Hepatocyte (in vitro differentiated cells): Measurements from ENCODE around the gene AOC3. TPM values are rescaled to one million over a fixed set of nuclear protein-coding genes. Genes with fewer than 3 reads are reported as not detected.

Source experiments
- DNase-seq: peaks from one replicate; pipeline ENCODE4 v3.0.0-alpha.2; 2016; ENCODE audit warnings: low spot score
- H2AFZ ChIP-seq: fragments of 200-600 bp; sonication (generic); 2 replicates; pipeline ENCODE4 v1.6.0; 2016; ENCODE audit warnings: antibody characterized with exemption, mild to moderate bottlenecking
- H3K27ac ChIP-seq: fragments of 200-600 bp; sonication (generic); 2 replicates; pipeline ENCODE4 v1.5.1; 2016; ENCODE audit warnings: mild to moderate bottlenecking
- H3K27me3 ChIP-seq: fragments of 200-600 bp; sonication (generic); 2 replicates; pipeline ENCODE4 v1.6.1; 2016
- H3K36me3 ChIP-seq: fragments of 200-600 bp; sonication (generic); replicated peaks from 2 replicates; pipeline ENCODE4 v1.5.1; 2016; ENCODE audit warnings: low read depth; ENCODE audit not compliant: insufficient read depth
- H3K4me1 ChIP-seq: fragments of 200-600 bp; sonication (generic); 2 replicates; pipeline ENCODE4 v1.5.1; 2016; ENCODE audit warnings: mild to moderate bottlenecking, moderate library complexity; ENCODE audit not compliant: insufficient read depth
- H3K4me2 ChIP-seq: fragments of 200-600 bp; sonication (generic); 2 replicates; pipeline ENCODE4 v1.6.0; 2016
- H3K4me3 ChIP-seq: fragments of 200-600 bp; sonication (generic); 2 replicates; pipeline ENCODE4 v1.5.1; 2016; ENCODE audit warnings: mild to moderate bottlenecking
- H3K79me2 ChIP-seq: fragments of 200-600 bp; sonication (generic); 2 replicates; pipeline ENCODE4 v1.6.0; 2017; ENCODE audit warnings: mild to moderate bottlenecking
- H3K9me2 ChIP-seq: fragments of 200-600 bp; sonication (generic); replicated peaks from 2 replicates; pipeline ENCODE4 v1.6.0; 2017; ENCODE audit warnings: mild to moderate bottlenecking; ENCODE audit not compliant: insufficient read depth
- H3K9me3 ChIP-seq: fragments of 200-600 bp; sonication (generic); 2 replicates; pipeline ENCODE4 v1.5.1; 2016; ENCODE audit warnings: low read depth, mild to moderate bottlenecking
- H4K20me1 ChIP-seq: fragments of 200-600 bp; sonication (generic); 2 replicates; pipeline ENCODE4 v1.6.0; 2016; ENCODE audit warnings: mild to moderate bottlenecking; ENCODE audit not compliant: insufficient read depth, poor library complexity, severe bottlenecking
- CTCF ChIP-seq: fragments of 200-600 bp; sonication (generic); IDR thresholded peaks from 2 replicates; pipeline ENCODE4 v1.5.1; 2016; ENCODE audit warnings: antibody characterized with exemption, mild to moderate bottlenecking; ENCODE audit not compliant: poor library complexity
- EZH2 ChIP-seq: fragments of 200-600 bp; sonication (generic); IDR thresholded peaks from 2 replicates; pipeline ENCODE4 v1.6.1; 2016; ENCODE audit warnings: antibody characterized with exemption, mild to moderate bottlenecking, borderline replicate concordance
- EZH2phosphoT487 ChIP-seq: fragments of 200-600 bp; sonication (generic); IDR thresholded peaks from one replicate; pipeline ENCODE4 v1.6.1; 2018; ENCODE audit warnings: antibody characterized with exemption, mild to moderate bottlenecking, low read depth, moderate library complexity; ENCODE audit not compliant: unreplicated experiment, severe bottlenecking
- WGBS: methylation state at CpG from one replicate; pipeline ENCODE4 v1.1.6; 2016; ENCODE audit warnings: low lambda C conversion rate; ENCODE audit errors: missing lambda C conversion rate; 5-methylcytosine and 5-hydroxymethylcytosine counted together
- polyA plus RNA-seq: library from polyadenylated mRNA; unstranded; fragments of >200 nt; fragmentation: Nextera tagmentation; extraction: Ambion mirVana; gene quantifications from 2 replicates; pipeline ENCODE4 v1.2.1, GENCODE V29; 2016
- total RNA-seq: library from RNA; depleted of rRNA; stranded (reverse); fragments of >200 nt; gene quantifications from 2 replicates; pipeline ENCODE4 v1.2.3, GENCODE V29; 2014

AOC3 gene
- total and polyA plus RNA-seq, 2 experiments from 2014 or later = 1.9 to 2.5 TPM

- WGBS = 71% methylated on average over 15 of the region's 15 CpGs
- Histone ChIP-seq H3K79me2 (no peaks in the 10 kb centered on the region), H3K9me3 (no peaks in the 10 kb centered on the region), H4K20me1 (no peaks in the 10 kb centered on the region), H3K4me1 (peaks cover 5% of the 10 kb centered on the region), H3K36me3 (no peaks in the 10 kb centered on the region), H3K9me2 (no peaks in the 10 kb centered on the region), H3K27me3 (no peaks in the 10 kb centered on the region), H3K27ac (no peak overlapping the region), H3K4me3 (no peak overlapping the region), H2AFZ (no peak overlapping the region), H3K4me2 (no peak overlapping the region)
- DNase-seq = no peak
- TF ChIP-seq CTCF = no peak
- no peak for TF ChIP-seq EZH2phosphoT487
- TF ChIP-seq EZH2 = no peak
Measured at GRCh38 chr17:42886283-42887176, 35.5 kb downstream of the AOC3 start.

- Histone ChIP-seq H3K9me3 (no peaks in the 10 kb centered on the region), H3K27me3 (no peaks in the 10 kb centered on the region), H3K9me2 (no peaks in the 10 kb centered on the region), H3K4me1 (peaks cover 21% of the 10 kb centered on the region), H3K4me3 (no peak overlapping the region), H3K36me3 (no peaks in the 10 kb centered on the region), H3K79me2 (no peaks in the 10 kb centered on the region), H3K27ac (no peak overlapping the region), H2AFZ (no peak overlapping the region), H3K4me2 (no peak overlapping the region), H4K20me1 (no peaks in the 10 kb centered on the region)
- TF ChIP-seq EZH2phosphoT487 = no peak
- TF ChIP-seq EZH2 = no peak
- TF ChIP-seq CTCF = no peak
- DNase-seq = no peak
- 92% methylated on average over 7 of the region's 7 CpGs for WGBS
Measured at GRCh38 chr17:42889809-42890208, 38.8 kb downstream of the AOC3 start.

GRCh38 chr17:42891539-42892152 is 40.6 kb downstream of the AOC3 start:
- H3K9me3 ChIP-seq = no peaks in the 10 kb centered on the region
- peak overlapping the region; percentile 4 for H3K27ac ChIP-seq
- peak; percentile 50 for DNase-seq
- no peaks in the 10 kb centered on the region for H3K9me2 ChIP-seq
- TF ChIP-seq CTCF = no peak
- TF ChIP-seq EZH2 = no peak
- TF ChIP-seq EZH2phosphoT487 = no peak
- no peaks in the 10 kb centered on the region for H4K20me1 ChIP-seq
- no peak overlapping the region for H2AFZ ChIP-seq
- no peaks in the 10 kb centered on the region for H3K27me3 ChIP-seq
- no peaks in the 10 kb centered on the region for H3K79me2 ChIP-seq
- no peak overlapping the region for H3K4me2 ChIP-seq
- 38% methylated on average over 10 of the region's 10 CpGs for WGBS
- peaks cover 21% of the 10 kb centered on the region for H3K4me1 ChIP-seq
- H3K36me3 ChIP-seq = no peaks in the 10 kb centered on the region
- H3K4me3 ChIP-seq = no peak overlapping the region
